Skin epidermis (tissue), 12 donors: ENCODE results near the gene CFAP299.
A peak's percentile ranks its signal among the peaks of the same experiment; 100 is the strongest.
"Not testable (repeated sequence)": the region's sequence is repeated elsewhere in the genome, so short reads cannot be mapped to it uniquely, and the experiment has no call there.

Source experiments
- H3K27ac ChIP-seq, 21 experiments: fragments of 200-600 bp; sonication (generic) in 11 of 21; one replicate each; pipeline ENCODE4 v1.5.0; 2020; ENCODE audit warnings: mild to moderate bottlenecking in 3 of 21, inconsistent platforms in 2 of 21, moderate library complexity in 2 of 21
- H3K4me3 ChIP-seq, 7 experiments: fragments of 200-600 bp; sonication (generic) in 2 of 7; one replicate each; pipeline ENCODE4 v1.5.0; 2020; ENCODE audit warnings: inconsistent platforms in 2 of 7, mild to moderate bottlenecking in 2 of 7, moderate library complexity in 1 of 7

The CFAP299 gene

DNA sequence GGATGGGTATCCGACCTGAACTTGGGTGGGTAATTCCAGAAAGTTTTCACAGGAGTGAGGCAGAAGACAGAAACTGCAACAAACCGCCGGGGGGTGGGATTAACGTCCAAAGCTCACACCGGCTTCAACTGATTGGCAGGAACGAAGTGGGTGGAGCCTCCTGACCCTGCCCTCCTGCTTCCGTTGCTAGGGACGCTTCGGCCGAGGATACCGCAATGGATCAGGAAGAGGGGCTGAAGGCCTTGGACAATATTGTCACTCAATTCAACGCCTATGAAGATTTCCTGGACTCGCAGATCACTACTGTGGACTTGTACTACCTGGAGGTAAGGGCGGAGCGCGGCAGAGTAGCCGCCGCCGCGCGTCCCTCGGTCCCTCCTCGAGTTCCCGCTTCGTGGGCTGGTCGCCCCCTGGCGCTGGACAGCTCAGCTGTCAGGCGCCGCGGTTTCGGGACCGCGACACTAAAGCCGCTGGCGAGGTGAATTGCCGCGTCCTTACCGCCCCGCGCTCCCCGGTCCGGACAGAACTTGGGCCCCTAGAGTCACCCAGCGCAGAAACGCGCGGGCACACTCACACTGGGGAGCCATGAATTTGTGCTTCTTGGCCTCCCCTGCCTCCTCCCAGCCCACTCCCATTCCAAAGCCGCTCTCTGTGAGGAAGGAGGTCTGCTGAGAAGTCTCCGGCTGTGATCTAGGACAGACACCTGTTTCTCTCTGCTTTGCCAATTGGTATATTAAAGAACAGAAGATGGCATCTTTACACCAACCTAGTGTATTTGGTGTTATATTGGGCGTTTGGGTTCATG is at the start of gene CFAP299:
Gene CFAP299 (plus strand): TSS at position 177 of the 805 bp plus-strand sequence.
- Histone ChIP-seq H3K4me3 (peak within 1 kb of the TSS; percentile 24 to 49 (median 37)), H3K27ac (no peak within 1 kb of the TSS)

DNA sequence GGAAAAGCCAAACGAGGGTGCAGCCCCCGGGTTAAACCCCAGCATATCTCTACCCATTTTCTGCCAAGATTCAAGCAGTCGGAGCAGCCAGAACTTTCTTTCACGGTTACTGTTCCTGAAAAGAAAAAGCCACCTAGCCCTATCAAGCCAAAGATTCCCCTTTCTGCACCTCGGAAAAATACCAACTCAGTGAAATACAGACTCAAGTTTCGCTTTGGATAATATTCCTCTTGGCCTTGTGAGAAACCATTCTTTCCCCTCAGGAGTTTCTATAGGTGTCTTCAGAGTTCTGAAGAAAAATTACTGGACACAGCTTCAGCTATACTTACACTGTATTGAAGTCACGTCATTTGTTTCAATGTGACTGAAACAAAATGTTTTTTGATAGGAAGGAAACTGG is 49.1 kb upstream of the CFAP299 start:
- no peak overlapping the region for H3K4me3 ChIP-seq
- H3K27ac ChIP-seq, result no peak overlapping the region

GRCh38 chr4:80290665-80291064 is 44.9 kb upstream of the CFAP299 start:
- H3K27ac ChIP-seq, H3K4me3 ChIP-seq: not testable (repeated sequence)

DNA sequence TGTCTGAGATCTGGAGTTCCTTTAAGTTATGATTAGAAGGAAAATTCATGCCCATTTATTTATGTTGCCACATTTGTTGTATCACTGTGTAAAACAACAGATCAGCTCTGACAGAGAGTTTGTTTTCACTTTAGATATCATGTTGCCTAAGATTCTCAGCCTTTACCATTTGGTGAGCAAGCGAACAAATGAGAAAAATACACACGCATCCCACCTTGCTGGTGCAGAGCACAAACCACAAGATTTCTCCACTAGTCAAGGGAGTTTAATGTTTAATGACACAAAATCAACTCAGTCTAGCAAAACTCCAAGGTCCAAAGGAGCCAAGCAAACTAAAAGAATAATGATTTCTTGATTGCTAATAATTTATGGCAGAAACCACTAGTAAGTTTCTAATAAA is 41.3 kb upstream of the CFAP299 start:
- no peak overlapping the region for H3K27ac ChIP-seq
- no peak overlapping the region for H3K4me3 ChIP-seq

- Histone ChIP-seq H3K4me3 (no peak overlapping the region), H3K27ac (no peak overlapping the region)
Measured at GRCh38 chr4:80295336-80295735, 40.2 kb upstream of the CFAP299 start.

DNA sequence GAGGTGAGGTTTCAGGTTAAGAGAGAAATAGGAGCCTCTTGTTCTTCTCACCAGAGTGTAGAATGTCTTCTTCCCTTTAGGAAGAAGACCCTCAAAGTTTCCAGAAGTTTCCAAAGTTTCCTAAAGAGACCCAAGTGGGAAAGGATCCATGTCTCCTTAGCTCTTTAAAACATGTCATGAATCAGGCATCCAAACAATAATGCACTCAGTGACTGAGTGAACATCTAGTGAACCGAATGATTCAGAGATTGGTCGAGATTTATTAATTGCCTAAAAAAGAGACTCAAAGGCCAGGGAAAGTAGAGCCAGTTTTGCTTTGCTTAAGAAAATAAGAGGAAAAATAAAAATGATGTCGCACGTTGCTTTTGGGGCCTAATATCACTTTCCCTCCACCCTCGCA is 39.7 kb upstream of the CFAP299 start:
- H3K27ac ChIP-seq, result no peak overlapping the region
- H3K4me3 ChIP-seq, result no peak overlapping the region

DNA sequence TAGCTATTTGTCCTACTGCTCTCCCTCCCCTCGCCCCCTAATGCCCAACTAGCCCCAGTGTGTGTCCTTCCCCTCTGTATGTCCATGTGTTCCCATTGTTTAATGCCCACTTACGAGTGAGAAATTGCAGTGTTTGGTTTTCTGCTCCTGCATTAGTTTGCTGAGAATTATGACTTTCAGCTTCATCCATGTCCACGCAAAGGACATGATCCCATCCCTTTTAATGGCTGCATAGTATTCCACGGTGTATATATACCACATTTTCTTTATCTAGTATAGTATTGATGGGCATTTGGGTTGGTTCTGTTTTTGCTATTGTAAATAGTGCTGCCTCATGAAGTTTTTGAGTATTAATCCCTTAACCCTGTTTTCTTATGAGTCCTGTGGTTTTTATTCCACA is 33.6 kb upstream of the CFAP299 start:
- Histone ChIP-seq H3K4me3 (no peak overlapping the region), H3K27ac (no peak overlapping the region)

DNA sequence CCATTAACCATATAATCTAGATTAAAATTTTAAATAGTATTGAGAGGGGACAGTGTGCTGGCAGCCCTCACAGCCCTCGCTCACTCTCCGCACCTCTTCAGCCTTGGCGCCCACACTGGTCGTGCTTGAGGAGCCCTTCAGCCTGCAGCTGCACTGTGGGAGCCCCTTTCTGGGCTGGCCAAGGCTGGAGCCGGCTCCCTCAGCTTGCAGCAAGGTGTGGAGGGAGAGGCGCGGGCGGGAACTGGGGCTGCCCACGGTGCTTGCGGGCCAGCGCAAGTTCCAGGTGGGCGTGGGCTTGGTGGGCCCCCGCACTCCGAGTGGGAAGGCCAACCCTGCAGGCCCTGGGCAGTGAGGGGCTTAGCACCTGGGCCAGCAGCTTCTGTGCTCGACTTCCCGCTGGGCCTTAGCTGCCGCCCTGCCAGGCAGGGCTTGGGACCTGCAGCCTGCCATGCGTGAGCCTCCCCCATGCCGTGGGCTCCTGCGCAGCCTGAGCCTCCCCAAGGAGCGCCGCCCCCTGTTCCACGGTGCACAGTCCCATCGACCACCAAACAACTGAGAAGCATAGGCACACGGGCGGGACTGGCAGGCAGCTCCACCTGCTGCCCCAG is 32.8 kb upstream of the CFAP299 start:
- H3K4me3 ChIP-seq, result no peak overlapping the region
- H3K27ac ChIP-seq, result no peak overlapping the region

GRCh38 chr4:80305466-80305865 is 30.1 kb upstream of the CFAP299 start:
- Histone ChIP-seq H3K27ac (no peak overlapping the region), H3K4me3 (no peak overlapping the region)

- no peak overlapping the region for H3K27ac ChIP-seq
- no peak overlapping the region for H3K4me3 ChIP-seq
Measured at GRCh38 chr4:80306260-80306659, 29.3 kb upstream of the CFAP299 start.

DNA sequence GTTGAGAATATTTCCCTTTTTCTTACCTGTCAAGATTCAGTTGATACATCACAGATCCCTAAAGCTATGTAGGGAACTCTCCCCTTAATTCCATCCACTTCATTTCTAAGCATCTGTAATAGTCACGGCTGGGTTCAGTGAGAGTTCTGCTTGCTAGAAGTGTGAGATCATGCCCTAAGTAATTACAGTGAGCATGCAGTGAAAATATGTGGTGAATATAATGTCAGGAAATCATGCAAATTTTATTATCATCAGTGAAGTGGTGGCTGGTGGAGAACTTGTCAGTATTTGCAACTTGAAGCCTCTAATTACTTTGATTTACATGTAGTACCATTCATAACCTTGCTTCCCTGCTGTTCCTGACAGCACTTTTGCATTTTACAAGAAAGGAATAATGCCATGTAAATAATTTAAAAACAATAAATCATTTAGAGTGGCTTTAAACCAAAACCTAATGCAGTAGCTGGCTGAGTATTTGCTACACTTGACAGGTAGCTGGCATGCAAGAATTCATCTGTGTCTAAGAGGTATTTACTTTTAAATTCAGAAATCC is 28.3 kb upstream of the CFAP299 start:
- no peak overlapping the region for H3K27ac ChIP-seq
- no peak overlapping the region for H3K4me3 ChIP-seq

DNA sequence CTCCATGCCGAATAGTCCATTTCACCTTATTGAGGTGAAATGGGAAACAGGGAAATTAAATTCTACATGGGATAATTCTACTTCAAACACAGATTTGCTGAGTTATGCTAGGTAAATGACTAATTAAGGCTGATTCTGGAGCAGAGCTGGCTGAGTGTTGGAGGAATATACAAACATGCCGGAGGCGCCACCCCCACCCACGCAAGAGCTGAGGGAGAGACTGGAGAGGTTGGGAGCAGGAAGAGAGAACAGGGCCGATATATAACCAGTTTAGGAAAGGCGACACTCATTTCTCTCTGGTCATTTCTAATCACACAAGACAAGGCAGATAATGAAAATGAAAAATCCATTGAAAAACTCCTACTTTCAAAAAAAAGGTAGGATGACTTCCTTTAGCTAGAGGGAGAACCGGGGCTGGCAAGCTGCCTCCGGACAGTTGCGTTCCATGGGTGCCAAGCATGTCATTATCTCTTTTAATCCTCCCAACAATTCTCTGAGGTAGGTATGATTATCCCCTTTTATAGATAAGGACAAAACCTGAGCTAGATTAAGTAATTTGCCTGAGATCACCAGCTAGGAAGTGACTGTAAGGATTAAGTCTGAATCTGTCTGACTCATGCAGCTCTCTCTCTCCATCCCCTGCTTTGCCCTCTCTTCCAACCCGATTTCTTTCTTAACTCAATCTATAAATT is 27.6 kb upstream of the CFAP299 start:
- Histone ChIP-seq H3K4me3 (no peak overlapping the region), H3K27ac (peak overlapping the region in 1 of 21 experiments; percentile 50)

- peak overlapping the region in 2 of 21 experiments; percentile 12 to 50 for H3K27ac ChIP-seq
- no peak overlapping the region for H3K4me3 ChIP-seq
Measured at GRCh38 chr4:80308466-80308822, 27.1 kb upstream of the CFAP299 start.

DNA sequence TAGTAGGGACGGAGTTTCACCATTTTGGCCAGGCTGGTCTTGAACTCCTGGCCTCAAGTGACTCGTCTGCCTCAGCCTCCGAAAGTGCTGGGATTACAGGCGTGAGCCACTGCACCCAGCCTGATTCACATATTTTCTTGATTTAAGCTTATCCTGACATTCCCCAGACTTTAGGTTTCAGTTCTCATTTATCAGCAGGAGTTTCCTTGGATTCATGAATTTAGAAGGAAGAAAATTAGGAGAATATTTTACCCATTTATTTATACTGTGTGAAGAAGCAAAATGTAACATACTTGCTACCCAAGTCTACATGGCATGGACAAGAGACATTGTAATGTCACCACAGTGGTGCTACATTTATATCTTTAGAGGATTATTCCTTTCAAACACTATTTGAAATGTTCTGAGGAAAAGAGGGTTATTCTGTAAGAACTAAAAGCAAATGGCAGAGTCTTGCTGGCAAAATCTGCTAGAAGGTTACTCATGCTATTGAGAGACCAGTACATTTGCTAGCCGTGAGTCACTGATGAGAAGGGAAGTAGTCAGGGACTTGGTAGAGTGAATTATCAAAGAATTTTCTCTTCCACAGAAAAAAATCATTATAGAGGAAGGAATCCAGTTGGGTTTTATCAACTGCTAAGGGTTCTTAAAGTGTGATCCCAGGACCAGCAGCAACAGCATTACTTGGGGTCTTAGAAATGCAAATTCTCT is 26.1 kb upstream of the CFAP299 start:
- Histone ChIP-seq H3K27ac (peak overlapping the region in 2 of 21 experiments; percentile 17 to 50), H3K4me3 (no peak overlapping the region)

GRCh38 chr4:80311130-80311529 is 24.4 kb upstream of the CFAP299 start:
- no peak overlapping the region for H3K27ac ChIP-seq
- H3K4me3 ChIP-seq, result no peak overlapping the region

GRCh38 chr4:80312124-80312523 is 23.4 kb upstream of the CFAP299 start:
- no peak overlapping the region for H3K4me3 ChIP-seq
- no peak overlapping the region for H3K27ac ChIP-seq

DNA sequence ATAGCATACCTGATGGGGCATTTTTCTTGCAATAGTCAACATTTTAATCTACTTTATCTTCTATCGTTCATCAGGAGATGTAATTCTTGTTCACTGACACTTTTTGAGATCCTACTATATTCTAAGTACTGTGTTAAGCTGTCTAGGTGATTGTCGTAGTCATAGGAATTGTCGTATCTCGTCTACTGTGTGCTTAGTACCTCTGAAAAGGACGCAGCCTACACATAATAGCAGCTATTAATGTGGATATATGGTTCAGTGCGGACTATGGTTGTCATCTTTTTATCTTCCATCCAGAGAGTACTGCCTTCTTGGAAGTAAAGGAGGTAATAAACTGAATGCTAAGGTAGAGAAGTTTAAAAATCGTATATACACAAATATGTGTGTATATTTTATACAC is 21.9 kb upstream of the CFAP299 start:
- Histone ChIP-seq H3K4me3 (no peak overlapping the region), H3K27ac (no peak overlapping the region)

- H3K27ac ChIP-seq, H3K4me3 ChIP-seq: not testable (repeated sequence)
Measured at GRCh38 chr4:80315848-80316247, 19.7 kb upstream of the CFAP299 start.

- H3K4me3 ChIP-seq, result no peak overlapping the region
- no peak overlapping the region for H3K27ac ChIP-seq
Measured at GRCh38 chr4:80321341-80321740, 14.2 kb upstream of the CFAP299 start.

DNA sequence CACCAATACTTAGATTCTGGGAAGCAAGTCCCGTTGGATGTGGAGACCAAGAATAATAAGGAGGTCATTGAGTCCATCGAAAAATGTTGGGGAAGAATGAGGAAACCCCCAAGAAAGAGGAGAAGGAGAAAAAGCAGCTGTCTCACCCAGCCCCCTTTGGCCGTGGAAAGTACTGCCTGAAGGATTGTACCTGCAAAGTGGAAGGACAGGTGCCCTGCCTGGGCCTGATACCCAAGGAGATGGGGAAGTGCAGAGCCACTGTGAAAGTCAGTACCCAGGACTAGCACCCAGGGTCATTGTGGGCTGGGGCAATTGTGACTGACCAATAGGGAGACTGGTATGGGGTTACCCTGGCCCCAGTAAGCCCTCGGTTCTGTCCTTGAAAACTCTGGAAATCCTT is 13.8 kb upstream of the CFAP299 start:
- Histone ChIP-seq H3K27ac (no peak overlapping the region), H3K4me3 (no peak overlapping the region)
